Hematopoietic multipotent progenitor cell treated with erythropoietin and hydrocortisone succinate and interleukin-3 and kit ligand, for 17 days (in vitro differentiated cells): ENCODE results near the gene CEP95.
"Not testable (repeated sequence)": the region's sequence is repeated elsewhere in the genome, so short reads cannot be mapped to it uniquely, and the experiment has no call there.

ENCODE experiments used
- DNase-seq: peaks from one replicate; pipeline ENCODE4 v3.0.0-alpha.2; 2015; ENCODE audit warnings: low spot score

CEP95 gene

DNA sequence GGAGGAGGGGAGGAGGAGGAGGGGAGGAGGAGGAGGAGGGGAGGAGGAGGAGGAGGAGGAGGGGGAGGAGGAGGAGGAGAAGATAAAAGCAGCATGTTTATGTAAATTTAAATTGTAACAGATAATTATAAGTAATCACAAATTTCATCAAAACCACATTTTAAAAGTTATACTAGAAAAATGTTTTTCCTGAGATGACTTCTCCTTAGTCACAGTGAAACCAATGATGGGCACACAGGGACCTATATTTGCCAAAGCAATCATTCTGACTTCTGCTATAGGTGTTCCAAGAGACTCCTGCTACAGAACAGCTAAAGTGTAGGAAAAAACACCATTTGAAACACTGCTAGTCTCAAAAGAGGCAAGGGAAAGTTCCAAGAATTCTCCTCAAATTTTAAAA lies 66.4 kb downstream of the CEP95 start:
- DNase-seq = no peak

DNA sequence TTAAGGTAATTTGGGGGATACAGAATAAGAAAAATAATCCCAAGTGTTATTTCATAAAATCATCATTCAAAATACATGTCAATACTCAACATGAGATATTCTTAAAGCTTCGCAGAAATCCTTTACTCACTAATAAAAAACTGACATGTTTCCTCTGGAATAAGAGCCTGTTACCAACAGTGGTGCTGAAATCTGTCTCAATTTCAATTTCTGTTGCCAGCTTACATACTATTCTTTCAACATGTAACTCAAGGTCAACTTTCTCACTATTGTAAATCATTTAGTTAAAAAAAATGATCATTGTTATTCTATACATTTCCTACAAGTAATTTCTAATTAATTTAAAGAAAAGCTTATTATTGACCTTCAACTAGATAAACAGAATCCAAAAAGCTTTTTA lies 67.9 kb downstream of the CEP95 start:
- no peak for DNase-seq

DNA sequence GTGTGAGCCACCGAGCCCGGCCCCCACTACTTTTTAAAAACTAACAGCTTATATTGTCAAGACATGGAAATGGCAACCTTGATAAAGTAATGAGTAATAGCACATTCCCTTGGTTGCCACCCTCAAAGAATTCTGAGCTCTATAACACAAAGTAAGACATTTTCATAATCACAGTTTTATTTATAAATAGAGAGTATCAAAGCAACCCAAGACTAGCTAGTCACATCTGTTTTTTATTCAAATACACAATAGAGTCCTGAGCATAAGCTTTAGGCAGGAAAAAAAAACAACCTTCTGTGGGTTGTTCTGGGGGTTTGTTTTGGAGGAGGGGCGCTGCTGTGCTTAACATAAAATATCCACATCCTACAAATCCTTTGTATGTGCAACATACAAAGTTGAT lies 68.7 kb downstream of the CEP95 start:
- DNase-seq = no peak

DNA sequence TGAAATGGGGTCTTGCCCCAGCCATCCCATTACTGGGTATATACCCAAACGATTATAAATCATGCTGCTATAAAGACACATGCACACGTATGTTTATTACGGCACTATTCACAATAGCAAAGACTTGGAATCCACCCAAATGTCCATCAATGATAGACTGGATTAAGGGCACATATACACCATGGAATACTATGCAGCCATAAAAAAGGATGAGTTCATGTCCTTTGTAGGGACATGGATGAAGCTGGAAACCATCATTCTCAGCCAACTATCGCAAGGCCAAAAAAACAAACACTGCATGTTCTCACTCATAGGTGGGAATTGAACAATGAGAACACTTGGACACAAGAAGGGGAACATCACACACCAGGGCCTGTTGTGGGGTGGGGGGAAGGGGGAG lies 70.2 kb downstream of the CEP95 start:
- DNase-seq = not testable (repeated sequence)

DNA sequence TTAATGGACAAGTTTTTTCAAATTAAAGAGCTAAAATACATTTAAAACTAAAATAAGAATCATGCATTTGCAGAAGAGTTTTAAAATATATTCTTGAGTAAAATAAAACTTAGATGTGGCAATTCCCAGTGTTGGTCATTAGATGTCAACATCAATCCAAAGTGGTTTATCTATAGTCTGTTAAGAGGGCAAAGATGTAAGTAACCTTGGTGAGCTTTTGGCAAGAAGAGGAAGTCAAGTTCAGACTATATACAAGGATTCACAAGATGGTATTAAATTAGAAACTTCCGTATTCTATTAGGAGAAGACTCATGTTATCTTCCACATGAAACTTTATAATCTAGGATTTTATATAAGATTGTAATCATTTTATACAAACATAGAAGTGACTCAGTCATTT lies 73.1 kb downstream of the CEP95 start:
- DNase-seq = no peak

DNA sequence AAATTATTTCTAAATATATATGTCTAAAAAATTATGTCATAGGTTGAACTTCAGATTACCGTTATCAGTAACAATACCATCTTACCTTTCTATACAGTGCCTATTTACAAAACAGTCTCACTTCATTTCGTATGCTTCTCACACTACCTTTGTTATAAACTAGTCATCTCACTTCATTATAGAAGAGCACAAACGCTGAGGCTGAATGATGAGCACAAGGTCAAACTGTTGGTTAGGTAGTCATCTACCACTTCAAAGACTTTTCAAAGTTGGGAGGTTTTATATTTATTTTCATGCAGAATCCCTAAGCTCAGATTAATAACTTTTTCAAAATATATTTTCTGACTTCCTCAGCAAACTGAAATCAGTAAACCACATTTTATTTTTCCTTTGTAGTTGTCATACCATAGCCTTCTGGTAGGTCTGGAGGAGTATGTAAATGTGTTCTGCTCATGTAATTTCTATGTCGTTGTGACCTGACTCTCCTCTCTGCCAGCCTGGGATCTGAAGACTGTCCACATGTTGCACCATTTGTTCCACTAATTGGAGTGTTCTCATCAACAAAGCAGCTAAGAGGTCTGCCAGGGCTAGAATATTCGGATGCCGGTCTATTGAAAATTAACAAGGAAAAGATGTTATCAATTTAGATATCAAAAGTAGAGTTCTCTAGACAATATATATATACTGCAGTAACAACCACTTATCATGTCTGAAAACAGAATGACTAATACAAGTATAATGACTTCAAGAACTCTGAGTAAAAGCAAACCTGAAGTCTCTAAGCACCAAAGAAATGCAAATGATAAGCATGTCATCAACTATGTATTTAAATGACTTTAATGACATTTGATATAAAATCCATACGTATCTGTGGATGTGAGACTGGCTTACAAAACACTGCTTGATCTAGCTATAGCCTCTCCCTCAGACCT lies 73.9 kb downstream of the CEP95 start:
- no peak for DNase-seq

DNA sequence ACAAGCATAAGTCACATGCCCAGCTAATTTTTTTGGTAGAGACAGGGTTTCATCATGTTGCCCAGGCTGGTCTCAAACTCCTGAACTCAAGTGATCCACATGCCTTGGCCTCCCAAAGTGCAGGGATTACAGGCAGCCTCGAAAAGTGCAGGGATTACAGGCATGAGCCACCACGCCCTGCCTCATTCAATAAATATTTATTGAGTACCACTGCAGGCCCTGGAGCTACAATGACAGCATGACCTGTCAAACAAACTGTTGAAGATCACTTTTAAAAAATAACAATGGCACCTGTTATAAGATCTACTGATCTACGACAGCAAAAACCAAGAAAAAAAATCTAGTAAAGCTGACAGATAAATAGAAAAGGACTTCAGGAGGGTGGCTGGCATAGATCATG lies 76.3 kb downstream of the CEP95 start:
- no peak for DNase-seq

DNA sequence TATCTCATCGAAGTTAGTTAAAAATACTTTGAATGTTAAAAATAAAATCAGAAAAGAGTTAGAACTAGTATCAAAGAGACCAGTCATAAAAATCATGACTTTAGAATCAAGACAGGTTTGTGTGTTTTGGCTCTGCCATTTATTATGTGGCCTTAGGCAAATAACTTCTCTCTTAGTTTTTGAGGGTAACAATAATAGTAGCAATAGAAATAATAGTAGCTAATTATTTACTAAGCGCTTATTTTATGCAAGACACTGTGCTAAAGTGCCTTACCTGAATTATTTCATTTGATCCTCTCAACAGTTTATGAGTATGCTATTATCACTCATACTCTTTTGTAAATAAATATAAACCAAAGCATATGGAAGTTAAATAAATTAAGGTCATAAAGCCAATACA lies 78.4 kb downstream of the CEP95 start:
- DNase-seq = no peak
